Gastrocnemius medialis (tissue), 4 donors: Measurements from ENCODE around the gene USP2.

ENCODE experiments used
- POLR2A ChIP-seq, 2 donors: fragments of 450-650 bp; IDR thresholded peaks; one replicate each; pipeline ENCODE4 v1.6.1; 2017; ENCODE audit warnings: antibody characterized with exemption in 2 of 2, mild to moderate bottlenecking in 2 of 2, moderate library complexity in 2 of 2
- TF ChIP-seq, protein P1 (sequence below), 5 experiments: fragments of 450-650 bp in 3 of 5; fragments of 200-600 bp in 2 of 5; sonication (generic) in 2 of 5; IDR thresholded peaks in 4 of 5; conservative IDR thresholded peaks in 1 of 5; 1 replicate in 4 of 5; 2 replicates in 1 of 5; pipeline ENCODE4 v1.5.1; 2016 to 2019; ENCODE audit warnings: antibody characterized with exemption in 5 of 5, mild to moderate bottlenecking in 3 of 5, moderate library complexity in 3 of 5

DNA sequence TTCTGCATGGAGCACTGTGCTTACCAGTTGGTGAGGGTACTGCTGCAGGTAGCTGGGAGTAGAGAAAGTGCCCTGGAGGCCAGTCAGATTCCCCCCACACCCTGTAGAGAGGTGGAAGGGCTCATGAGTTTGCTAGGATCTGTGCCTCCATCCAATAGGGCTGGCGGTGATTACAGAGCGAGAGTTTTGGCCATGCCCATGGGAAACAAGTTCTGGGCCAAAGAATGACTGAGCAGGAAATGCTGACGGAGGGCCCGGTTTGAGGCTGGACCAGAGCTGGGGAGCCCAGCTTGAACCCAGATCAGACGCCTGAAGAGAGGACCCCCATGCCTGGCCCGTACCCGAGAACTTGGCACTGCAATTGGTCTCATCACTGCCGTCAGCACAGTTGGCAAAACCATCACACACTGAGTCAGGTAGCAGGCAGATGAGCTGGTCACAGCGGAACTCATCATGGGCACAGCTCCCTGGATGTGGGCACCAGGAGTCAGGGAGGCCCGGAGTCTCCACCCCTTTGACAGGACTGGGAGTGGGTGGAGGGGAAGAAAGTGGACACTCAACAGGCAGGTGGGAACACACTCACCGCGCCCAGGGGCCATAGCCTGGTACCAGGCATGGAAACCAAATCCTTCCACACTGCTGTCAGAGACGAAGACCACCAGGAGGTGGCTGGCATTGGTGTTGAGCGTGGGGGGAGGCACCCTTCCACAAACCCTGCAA, 37.0 kb downstream of the USP2 start:
- TF ChIP-seq, protein P1, sequence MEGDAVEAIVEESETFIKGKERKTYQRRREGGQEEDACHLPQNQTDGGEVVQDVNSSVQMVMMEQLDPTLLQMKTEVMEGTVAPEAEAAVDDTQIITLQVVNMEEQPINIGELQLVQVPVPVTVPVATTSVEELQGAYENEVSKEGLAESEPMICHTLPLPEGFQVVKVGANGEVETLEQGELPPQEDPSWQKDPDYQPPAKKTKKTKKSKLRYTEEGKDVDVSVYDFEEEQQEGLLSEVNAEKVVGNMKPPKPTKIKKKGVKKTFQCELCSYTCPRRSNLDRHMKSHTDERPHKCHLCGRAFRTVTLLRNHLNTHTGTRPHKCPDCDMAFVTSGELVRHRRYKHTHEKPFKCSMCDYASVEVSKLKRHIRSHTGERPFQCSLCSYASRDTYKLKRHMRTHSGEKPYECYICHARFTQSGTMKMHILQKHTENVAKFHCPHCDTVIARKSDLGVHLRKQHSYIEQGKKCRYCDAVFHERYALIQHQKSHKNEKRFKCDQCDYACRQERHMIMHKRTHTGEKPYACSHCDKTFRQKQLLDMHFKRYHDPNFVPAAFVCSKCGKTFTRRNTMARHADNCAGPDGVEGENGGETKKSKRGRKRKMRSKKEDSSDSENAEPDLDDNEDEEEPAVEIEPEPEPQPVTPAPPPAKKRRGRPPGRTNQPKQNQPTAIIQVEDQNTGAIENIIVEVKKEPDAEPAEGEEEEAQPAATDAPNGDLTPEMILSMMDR (IDR thresholded peaks at IDR 0.05 in 4 of 5, conservative IDR thresholded peaks at IDR 0.05 in 1 of 5) = no peak
- no peak for TF ChIP-seq POLR2A (IDR thresholded peaks at IDR 0.05)
